ENCODE results near the gene RANGAP1.
"Not testable (repeated sequence)": the region's sequence is repeated elsewhere in the genome, so short reads cannot be mapped to it uniquely, and the experiment has no call there.

Gene RANGAP1

GRCh38 chr22:41260871-41261270 is 25.1 kb downstream of the RANGAP1 start:
- no peak for DNase-seq (ENCODE audit: low read depth)

DNA sequence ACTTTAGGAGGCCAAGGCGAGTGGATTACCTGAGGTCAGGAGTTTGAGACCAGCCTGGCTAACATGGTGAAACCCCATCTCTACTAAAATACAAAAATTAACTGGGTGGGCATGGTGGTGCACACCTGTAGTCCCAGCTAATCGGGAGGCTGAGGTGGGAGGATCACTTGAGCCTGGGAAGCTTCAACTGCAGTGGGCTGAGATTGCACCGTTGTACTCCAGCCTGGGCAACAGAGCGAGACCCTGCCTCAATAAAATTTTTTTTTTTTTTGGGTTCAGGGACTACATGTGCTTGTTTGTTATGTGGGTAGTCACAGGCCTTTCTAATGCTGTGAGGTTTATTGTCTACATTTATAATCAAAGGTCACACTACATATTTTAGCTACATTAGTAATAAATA is 26.2 kb downstream of the RANGAP1 start:
- DNase-seq (ENCODE audit: low read depth) = not testable (repeated sequence)

DNA sequence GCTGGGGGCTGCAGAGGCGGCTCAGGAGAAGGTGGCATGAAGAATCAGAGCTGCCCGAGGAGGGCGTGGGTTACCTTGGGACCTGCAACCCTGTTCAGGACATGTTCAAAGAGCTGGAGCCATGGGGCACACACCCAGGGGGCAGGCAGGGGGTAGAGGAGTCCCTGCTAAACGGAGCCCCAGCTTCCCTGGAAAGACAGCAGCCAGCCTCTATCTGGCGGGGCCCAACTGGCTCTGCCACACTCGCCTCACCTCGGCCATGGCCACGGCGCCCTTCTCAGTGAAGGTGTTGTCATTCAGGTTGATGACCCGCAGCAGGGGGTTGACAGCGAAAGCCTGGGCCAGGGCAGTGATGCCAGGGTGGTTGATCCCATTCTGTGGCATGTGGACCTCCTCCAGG is 28.3 kb downstream of the RANGAP1 start:
- no peak for DNase-seq (ENCODE audit: low read depth)

GRCh38 chr22:41256254-41257253 is 29.4 kb downstream of the RANGAP1 start:
- no peak for DNase-seq (ENCODE audit: low read depth)

- DNase-seq (ENCODE audit: low read depth) = no peak
Measured at GRCh38 chr22:41254230-41254629, 31.8 kb downstream of the RANGAP1 start.

GRCh38 chr22:41252365-41252764 is 33.6 kb downstream of the RANGAP1 start:
- DNase-seq (ENCODE audit: low read depth) = no peak

DNA sequence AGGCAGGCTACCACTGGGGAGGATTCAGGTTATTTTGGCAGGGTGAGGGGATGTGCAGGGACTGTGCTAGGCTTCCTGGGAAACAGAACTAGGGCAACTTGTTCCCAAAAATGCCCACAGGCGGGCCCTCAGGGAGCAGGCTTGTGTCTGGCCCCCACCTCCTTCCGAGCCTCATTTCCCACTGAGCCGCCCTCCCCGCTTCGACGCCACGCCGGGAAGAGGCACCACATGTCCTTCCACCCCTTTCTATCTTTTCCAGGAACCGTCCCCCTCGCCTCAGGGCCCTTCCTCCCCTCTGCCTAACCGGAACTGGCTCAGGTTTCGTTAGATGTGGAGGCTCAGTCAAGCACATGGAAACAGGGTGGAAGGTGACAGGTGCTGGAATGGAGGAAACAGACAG is 35.9 kb downstream of the RANGAP1 start:
- no peak for DNase-seq (ENCODE audit: low read depth)

- no peak for DNase-seq (ENCODE audit: low read depth)
Measured at GRCh38 chr22:41249442-41249841, 36.5 kb downstream of the RANGAP1 start.

- DNase-seq (ENCODE audit: low read depth) = no peak
Measured at GRCh38 chr22:41248758-41249157, 37.2 kb downstream of the RANGAP1 start.

DNA sequence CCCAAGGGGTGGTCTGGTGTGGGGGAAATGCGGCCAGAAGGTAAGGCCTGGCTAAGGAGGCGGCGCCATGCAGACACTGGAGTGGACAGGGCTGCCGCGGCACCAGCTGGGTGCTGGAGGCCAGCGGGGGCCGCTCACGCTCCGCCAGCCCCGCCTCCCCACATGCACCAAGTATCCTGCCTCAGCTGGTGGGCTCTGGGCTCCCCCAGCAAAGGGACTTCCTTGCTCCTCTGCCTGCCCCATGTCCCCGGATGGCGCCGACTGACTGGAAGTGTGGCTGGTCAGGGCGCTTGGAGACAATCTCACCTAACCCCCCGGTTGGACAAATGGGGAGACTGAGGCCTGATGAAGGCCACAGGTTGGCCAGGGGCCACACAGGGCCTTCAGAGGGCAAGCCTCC is 37.7 kb downstream of the RANGAP1 start:
- DNase-seq (ENCODE audit: low read depth) = no peak

DNA sequence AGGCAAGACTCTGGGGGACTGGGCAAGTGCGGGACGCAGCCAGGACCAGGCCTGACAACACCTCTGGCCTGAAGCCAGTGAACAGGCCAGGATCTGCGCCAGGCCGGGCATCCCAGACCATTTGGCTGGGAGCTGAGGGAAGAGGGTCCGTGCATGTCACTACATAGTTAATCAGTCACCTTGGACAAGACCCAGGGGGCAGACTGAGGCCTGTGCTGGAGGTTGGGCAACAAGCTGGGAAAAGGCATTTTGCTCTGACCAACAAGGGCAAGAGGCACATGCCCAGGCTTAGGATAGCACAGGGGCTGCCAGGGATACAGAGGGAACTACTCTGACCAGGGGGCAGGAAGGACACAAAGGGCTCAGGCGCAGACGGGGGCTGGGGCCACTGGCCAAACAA is 38.3 kb downstream of the RANGAP1 start:
- no peak for DNase-seq (ENCODE audit: low read depth)

DNA sequence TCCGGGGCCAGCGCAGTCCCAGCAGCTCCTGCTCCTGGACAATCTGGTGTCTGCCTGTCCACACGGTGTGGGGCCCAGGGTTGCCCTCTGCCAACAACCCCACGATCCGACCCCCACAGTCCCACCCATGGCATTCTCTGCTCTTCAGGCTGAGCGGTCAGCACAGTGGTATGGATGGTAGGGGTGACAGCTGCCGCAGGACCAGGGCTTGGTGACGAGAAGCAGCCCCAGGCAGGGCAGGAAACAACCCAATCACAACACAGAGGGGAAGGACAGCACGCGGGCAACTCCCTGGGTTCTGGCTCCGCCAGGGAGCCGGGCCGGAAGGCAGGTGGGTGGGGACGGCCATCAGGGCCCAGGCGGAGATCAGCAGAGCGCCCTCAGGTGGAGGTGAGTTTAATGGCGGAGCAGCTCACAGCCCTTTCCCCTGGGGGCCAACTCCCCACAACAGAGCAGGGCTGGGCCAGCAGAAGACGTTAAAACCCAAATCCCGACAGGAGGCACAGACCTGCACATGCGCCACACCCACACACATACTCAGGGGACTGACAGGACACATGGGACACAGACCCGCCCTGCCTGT is 40.0 kb downstream of the RANGAP1 start:
- DNase-seq (ENCODE audit: low read depth) = no peak

GRCh38 chr22:41243361-41243760 is 42.6 kb downstream of the RANGAP1 start:
- no peak for DNase-seq (ENCODE audit: low read depth)

- DNase-seq (ENCODE audit: low read depth) = no peak
Measured at GRCh38 chr22:41242396-41243117, 43.4 kb downstream of the RANGAP1 start.

GRCh38 chr22:41241133-41241676 is 44.8 kb downstream of the RANGAP1 start:
- DNase-seq (ENCODE audit: low read depth) = no peak

DNA sequence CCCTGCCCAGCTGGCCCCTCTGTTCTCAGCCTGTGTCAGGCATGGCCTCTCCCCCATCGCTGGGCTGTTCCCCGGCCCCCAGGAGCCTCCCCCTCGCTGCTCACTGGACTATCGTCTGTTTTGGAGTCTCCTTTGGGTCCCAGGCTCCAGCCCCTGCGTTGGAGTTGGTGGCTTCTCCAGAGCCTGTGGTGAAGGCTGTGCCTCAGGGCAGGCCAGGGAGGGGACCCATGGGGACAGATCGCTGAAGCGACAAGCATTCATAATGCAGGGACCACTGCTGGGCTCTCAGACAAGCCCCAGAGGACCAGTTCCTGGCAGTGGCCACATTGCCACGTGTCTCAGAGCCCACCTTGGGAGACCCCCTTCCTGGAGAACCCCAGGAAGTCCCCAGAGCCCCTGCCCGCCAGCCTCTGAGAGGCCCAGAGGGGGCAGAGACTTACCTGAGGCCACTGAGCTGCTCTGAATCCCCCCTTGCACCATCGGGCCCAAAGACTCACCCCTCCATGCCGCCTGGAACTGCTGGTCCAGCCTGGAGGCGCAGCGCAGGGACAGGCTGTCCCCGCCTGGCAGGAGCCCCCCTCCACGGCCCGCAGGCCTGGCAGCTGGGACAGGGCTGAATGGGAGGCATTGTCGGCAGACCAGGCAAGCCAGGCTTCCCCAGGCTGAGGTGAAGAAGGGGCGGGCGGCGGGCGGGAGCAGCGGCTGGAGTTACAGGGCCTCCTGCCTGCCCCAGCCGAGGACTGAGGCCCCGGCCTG is 45.4 kb downstream of the RANGAP1 start, which contains the start of gene CHADL:
TSS of gene CHADL (minus strand) at position 555 of the 756 bp plus-strand sequence. CDS start at position 505, 50 bp downstream.
- DNase-seq (ENCODE audit: low read depth) = no peak

- DNase-seq (ENCODE audit: low read depth) = no peak
Measured at GRCh38 chr22:41239443-41240128, 46.4 kb downstream of the RANGAP1 start.

- no peak for DNase-seq (ENCODE audit: low read depth)
Measured at GRCh38 chr22:41238570-41239442, 47.2 kb downstream of the RANGAP1 start.

GRCh38 chr22:41237707-41238569 is 48.0 kb downstream of the RANGAP1 start:
- peak; percentile 72 for DNase-seq (ENCODE audit: low read depth)
